PC-3 (cell line): Measurements from ENCODE around the gene ACAP2. TPM values are rescaled to one million over a fixed set of nuclear protein-coding genes. Genes with fewer than 3 reads are reported as not detected.

Experiments
- ATAC-seq: fragments of 200-7000 bp; cut with Tn5 transposase; 2 replicates; pipeline ENCODE4 v1.9.1; 2020; ENCODE audit warnings: mild to moderate bottlenecking, moderate library complexity
- BruUV-seq: library from RNA; stranded (reverse); fragments of 400-500 nt; replicated peaks from 2 replicates; lab custom pipeline; 2021; lab: Mats Ljungman, UMichigan
- CTCF ChIA-PET: fragments of 300-600 bp; sonication (Branson Sonifier 250); formaldehyde crosslinking; loops from one replicate; lab custom pipeline; 2022; ENCODE audit warnings: antibody characterized with exemption; lab: Charles Lee
- POLR2A ChIA-PET: fragments of 300-600 bp; sonication (Branson Sonifier 250); formaldehyde crosslinking; loops from one replicate; lab custom pipeline; 2022; ENCODE audit warnings: antibody characterized with exemption; ENCODE audit not compliant: unreplicated experiment; lab: Charles Lee
- DNase-seq: peaks from one replicate; pipeline ENCODE4 v3.0.0-alpha.2; 2015
- H2AFZ ChIP-seq: fragments of 300-600 bp; sonication (generic); 2 replicates; pipeline ENCODE4 v1.6.0; 2016; ENCODE audit warnings: antibody characterized with exemption, low read length
- H3F3A ChIP-seq: fragments of 300-600 bp; sonication (generic); one replicate; pipeline ENCODE4 v1.6.0; 2017; ENCODE audit warnings: antibody characterized with exemption, low read length, control low read depth, mild to moderate bottlenecking; ENCODE audit not compliant: unreplicated experiment
- H3K27ac ChIP-seq: fragments of 300-600 bp; sonication (generic); 2 replicates; pipeline ENCODE4 v1.5.1; 2016; ENCODE audit warnings: mild to moderate bottlenecking, low read length
- H3K27me3 ChIP-seq: fragments of 300-600 bp; sonication (generic); 2 replicates; pipeline ENCODE4 v1.6.1; 2016; ENCODE audit warnings: low read length, mixed read lengths
- H3K36me3 ChIP-seq: fragments of 300-600 bp; sonication (generic); 2 replicates; pipeline ENCODE4 v1.6.1; 2016; ENCODE audit warnings: low read depth, mixed run types, low read length, mixed read lengths
- H3K4me1 ChIP-seq: fragments of 300-600 bp; sonication (generic); 2 replicates; pipeline ENCODE4 v1.5.1; 2016; ENCODE audit warnings: low read length; ENCODE audit not compliant: insufficient read depth
- H3K4me2 ChIP-seq: fragments of 300-600 bp; sonication (generic); 2 replicates; pipeline ENCODE4 v1.6.0; 2016; ENCODE audit warnings: low read length
- H3K4me3 ChIP-seq: fragments of 300-600 bp; sonication (generic); 2 replicates; pipeline ENCODE4 v1.5.1; 2016; ENCODE audit warnings: mild to moderate bottlenecking, low read length, mixed read lengths
- H3K79me2 ChIP-seq: fragments of 300-600 bp; sonication (generic); 2 replicates; pipeline ENCODE4 v1.6.1; 2017; ENCODE audit warnings: low read length, mixed read lengths
- H3K9ac ChIP-seq: fragments of 300-600 bp; sonication (generic); 2 replicates; pipeline ENCODE4 v1.6.0; 2016; ENCODE audit warnings: mild to moderate bottlenecking, low read length
- H3K9me2 ChIP-seq: fragments of 300-600 bp; sonication (generic); replicated peaks from 2 replicates; pipeline ENCODE4 v1.6.1; 2016; ENCODE audit warnings: mixed run types, low read length, mixed read lengths
- H3K9me3 ChIP-seq: fragments of 300-600 bp; sonication (generic); 2 replicates; pipeline ENCODE4 v1.6.1; 2016; ENCODE audit warnings: low read length, mixed read lengths
- H4K20me1 ChIP-seq: fragments of 300-600 bp; sonication (generic); 2 replicates; pipeline ENCODE4 v1.6.1; 2016; ENCODE audit warnings: low read length, mixed read lengths
- CTCF ChIP-seq: fragments of 300-600 bp; sonication (generic); conservative IDR thresholded peaks from 2 replicates; pipeline ENCODE4 v1.5.1; 2017; ENCODE audit warnings: antibody characterized with exemption, low read depth, mild to moderate bottlenecking, low read length
- EZH2 ChIP-seq: fragments of 300-600 bp; sonication (generic); IDR thresholded peaks from one replicate; pipeline ENCODE4 v1.6.1; 2017; ENCODE audit warnings: antibody characterized with exemption, mild to moderate bottlenecking, low read length; ENCODE audit not compliant: unreplicated experiment
- EZH2phosphoT487 ChIP-seq: fragments of 300-600 bp; sonication (generic); IDR thresholded peaks from 2 replicates; pipeline ENCODE4 v1.6.1; 2018; ENCODE audit warnings: mild to moderate bottlenecking, antibody characterized with exemption, low read length, borderline replicate concordance
- intact Hi-C: fragments of 100-400 bp; cut with micrococcal nuclease; formaldehyde crosslinking; loops from 2 replicates; pipeline ENCODE4 v1.9.0; 2023
- total RNA-seq: library from RNA; depleted of rRNA; stranded (reverse); fragments of >200 nt; gene quantifications from 2 replicates; pipeline ENCODE4 v1.2.3, GENCODE V29; 2014

Gene ACAP2
- total RNA-seq, 1 experiment from 2014 or later: 33.5 TPM

DNA sequence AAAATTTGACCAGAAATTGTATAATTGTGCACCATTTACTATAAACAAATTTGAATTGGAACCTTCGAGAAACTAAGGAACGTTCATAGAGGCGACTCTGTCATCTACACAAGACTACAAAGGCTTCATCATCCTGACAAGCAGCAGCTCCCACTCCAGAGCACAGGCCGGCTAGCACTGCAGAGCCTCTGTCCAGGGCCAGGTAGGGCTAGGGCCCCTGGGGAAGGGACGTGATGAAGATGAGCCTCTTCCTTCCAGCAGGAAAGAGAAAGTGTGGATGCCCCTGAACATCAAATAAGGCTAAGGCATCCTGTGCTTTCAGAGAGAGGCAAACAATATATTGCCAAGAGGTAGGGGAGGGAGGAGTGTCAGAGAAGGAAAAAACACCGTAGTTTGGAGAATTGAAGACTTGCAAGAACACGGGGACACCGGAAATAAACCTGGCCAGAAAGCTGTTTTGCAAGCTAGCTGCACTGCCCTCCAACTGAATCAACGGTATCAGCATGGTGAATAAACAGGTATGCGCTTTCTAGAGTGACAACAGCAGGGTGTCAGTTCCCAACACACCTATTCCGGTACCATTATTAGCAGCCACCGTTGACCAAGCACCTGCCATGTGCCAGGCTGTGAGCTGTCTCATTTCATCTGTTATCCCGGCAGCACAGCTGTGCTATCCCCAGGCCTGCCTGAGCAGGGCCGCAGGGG is 184.2 kb downstream of the ACAP2 start:
- no peak for ATAC-seq
- H3K9ac ChIP-seq: peak overlapping the region; percentile 84
- H3K4me2 ChIP-seq: peak overlapping the region; percentile 99
- H3K79me2 ChIP-seq: peaks cover 64% of the 10 kb centered on the region
- no peak overlapping the region; the same call in 1 of the 2 replicates for H3K4me3 ChIP-seq
- intact Hi-C loops: loop anchor here (1.0 to 10.0 kb wide), 4 partner anchors 104 to 586 kb away; partner anchors contain the start of gene LSG1
- no peaks in the 10 kb centered on the region for H3F3A ChIP-seq
- H3K9me2 ChIP-seq: no peaks in the 10 kb centered on the region
- H2AFZ ChIP-seq: no peak overlapping the region
- CTCF ChIA-PET: interaction anchor here (1.5 kb wide), 1 partner anchor 576 kb away, joined by 5 read pairs; no protein-coding TSS in a partner anchor
- H4K20me1 ChIP-seq: no peaks in the 10 kb centered on the region
- no peaks in the 10 kb centered on the region for H3K9me3 ChIP-seq
- H3K27me3 ChIP-seq: no peaks in the 10 kb centered on the region
- H3K36me3 ChIP-seq: no peaks in the 10 kb centered on the region
- TF ChIP-seq CTCF (no peak), EZH2phosphoT487 (no peak), EZH2 (no peak)
- POLR2A ChIA-PET: no interaction called here
- no TSS peak for BruUV-seq
- no peak for DNase-seq
- peak overlapping the region; percentile 73; the same call in 1 of the 2 replicates for H3K27ac ChIP-seq
- peaks cover 16% of the 10 kb centered on the region for H3K4me1 ChIP-seq

- Histone ChIP-seq H3K9ac (no peak overlapping the region), H3K9me2 (no peaks in the 10 kb centered on the region), H3K4me3 (no peak overlapping the region), H3K79me2 (peaks cover 59% of the 10 kb centered on the region), H3K36me3 (no peaks in the 10 kb centered on the region), H3K27me3 (no peaks in the 10 kb centered on the region), H3K4me1 (peaks cover 16% of the 10 kb centered on the region), H4K20me1 (no peaks in the 10 kb centered on the region), H2AFZ (no peak overlapping the region), H3K27ac (no peak overlapping the region), H3F3A (no peaks in the 10 kb centered on the region), H3K4me2 (no peak overlapping the region), H3K9me3 (no peaks in the 10 kb centered on the region)
- TF ChIP-seq EZH2: no peak
- TF ChIP-seq EZH2phosphoT487: no peak
- TF ChIP-seq CTCF: no peak
- no TSS peak for BruUV-seq
- ATAC-seq: no peak
- DNase-seq: no peak
- intact Hi-C loops: loop anchor here (2.0 to 10.0 kb wide), 3 partner anchors 103 to 585 kb away; partner anchors contain the start of gene LSG1
- ChIA-PET CTCF (interaction anchor here (1.5 kb wide), 1 partner anchor 575 kb away, joined by 5 read pairs; no protein-coding TSS in a partner anchor), POLR2A (no interaction called here)
Observed at GRCh38 chr3:195257454-195258448, 185.1 kb downstream of the ACAP2 start.
